Panc1 (cell line): ENCODE results near the gene CLIP1. TPM values are rescaled to one million over a fixed set of nuclear protein-coding genes. Genes with fewer than 3 reads are reported as not detected.

Experiments used
- ATAC-seq: fragments of 200-7000 bp; cut with Tn5 transposase; 2 replicates; pipeline ENCODE4 v1.9.1; 2020; ENCODE audit warnings: mild to moderate bottlenecking, moderate library complexity
- BruUV-seq: library from RNA; stranded (reverse); fragments of 400-500 nt; replicated peaks from 2 replicates; lab custom pipeline; 2021; lab: Mats Ljungman, UMichigan
- CTCF ChIA-PET: fragments of 300-600 bp; sonication (Branson Sonifier 250); formaldehyde crosslinking; loops from one replicate; lab custom pipeline; 2022; ENCODE audit warnings: antibody characterized with exemption; lab: Charles Lee
- POLR2A ChIA-PET: fragments of 300-600 bp; sonication (Branson Sonifier 250); formaldehyde crosslinking; loops from one replicate; lab custom pipeline; 2022; ENCODE audit warnings: antibody characterized with exemption; lab: Charles Lee
- DNase-seq: peaks from one replicate; pipeline ENCODE4 v3.0.0-alpha.2; 2010; ENCODE audit warnings: low read depth, low spot score
- H3K27ac ChIP-seq: 2 replicates; pipeline ENCODE4 v1.5.1; 2011; ENCODE audit warnings: mild to moderate bottlenecking, low read length, inconsistent platforms
- H3K27me3 ChIP-seq: fragments of 200-500 bp; sonication (Bioruptor generic); 2 replicates; pipeline ENCODE4 v1.6.0; 2014; ENCODE audit warnings: low read length, inconsistent platforms; ENCODE audit not compliant: control insufficient read depth, insufficient read depth
- H3K36me3 ChIP-seq: fragments of 200-500 bp; sonication (Bioruptor generic); 2 replicates; pipeline ENCODE4 v1.5.1; 2014; ENCODE audit warnings: inconsistent platforms, mild to moderate bottlenecking, low read length, moderate library complexity; ENCODE audit not compliant: control insufficient read depth, insufficient read depth
- H3K4me1 ChIP-seq: 2 replicates; pipeline ENCODE4 v1.5.1; 2011; ENCODE audit warnings: inconsistent platforms, mild to moderate bottlenecking, low read length, moderate library complexity; ENCODE audit not compliant: control insufficient read depth, insufficient read depth
- H3K4me3 ChIP-seq, 2 experiments: 2 replicates each; pipeline ENCODE4 v1.5.1; 2011 to 2012; ENCODE audit warnings: low read depth in 2 of 2, low read length in 2 of 2, mild to moderate bottlenecking in 2 of 2, inconsistent platforms in 1 of 2, moderate library complexity in 1 of 2
- H3K9me3 ChIP-seq: fragments of 200-500 bp; sonication (Bioruptor generic); 2 replicates; pipeline ENCODE4 v1.5.1; 2014; ENCODE audit warnings: low read depth, mild to moderate bottlenecking, inconsistent platforms, low read length, moderate library complexity; ENCODE audit not compliant: control insufficient read depth, insufficient read depth
- POLR2AphosphoS5 ChIP-seq: IDR thresholded peaks from 2 replicates; pipeline ENCODE4 v1.6.1; 2012; ENCODE audit warnings: mild to moderate bottlenecking, low read depth, low read length, moderate library complexity
- SIN3A ChIP-seq: IDR thresholded peaks from 2 replicates; pipeline ENCODE4 v1.6.1; 2012; ENCODE audit warnings: low read depth, mild to moderate bottlenecking, low read length, moderate library complexity, borderline replicate concordance; ENCODE audit not compliant: insufficient read depth
- TCF7L2 ChIP-seq: IDR thresholded peaks from 2 replicates; pipeline ENCODE4 v1.6.1; 2011; ENCODE audit warnings: mild to moderate bottlenecking, low read depth, low read length, inconsistent platforms
- in situ Hi-C: cut with HindIII; loops from 2 replicates; pipeline ENCODE4 v1.10.0; 2016; ENCODE audit warnings: low sequenced_read_pairs, low pct_unique_long_range_greater_than_20kb
- intact Hi-C: fragments of 100-400 bp; cut with micrococcal nuclease; formaldehyde crosslinking; loops from one replicate; pipeline ENCODE4 v1.10.0; 2022; ENCODE audit not compliant: unreplicated experiment
- total RNA-seq: library from RNA; stranded (reverse); gene quantifications from one replicate; pipeline ENCODE4 v1.2.1, GENCODE V29; 2021; ENCODE audit not compliant: unreplicated experiment
- TF ChIP-seq, protein P1 (sequence below): fragments of 450-650 bp; IDR thresholded peaks from 2 replicates; pipeline ENCODE4 v1.5.1; 2017; ENCODE audit warnings: mild to moderate bottlenecking
- TF ChIP-seq, protein P2 (sequence below), 2 experiments: IDR thresholded peaks; 2 replicates each; pipeline ENCODE4 v1.6.1; 2011 to 2012; ENCODE audit warnings: low read depth in 2 of 2, control low read depth in 1 of 2, low read length in 1 of 2, mild to moderate bottlenecking in 1 of 2, moderate library complexity in 1 of 2; ENCODE audit not compliant: insufficient read depth in 1 of 2

Gene CLIP1
- total RNA-seq, 1 experiment from 2014 or later = 117 TPM

DNA sequence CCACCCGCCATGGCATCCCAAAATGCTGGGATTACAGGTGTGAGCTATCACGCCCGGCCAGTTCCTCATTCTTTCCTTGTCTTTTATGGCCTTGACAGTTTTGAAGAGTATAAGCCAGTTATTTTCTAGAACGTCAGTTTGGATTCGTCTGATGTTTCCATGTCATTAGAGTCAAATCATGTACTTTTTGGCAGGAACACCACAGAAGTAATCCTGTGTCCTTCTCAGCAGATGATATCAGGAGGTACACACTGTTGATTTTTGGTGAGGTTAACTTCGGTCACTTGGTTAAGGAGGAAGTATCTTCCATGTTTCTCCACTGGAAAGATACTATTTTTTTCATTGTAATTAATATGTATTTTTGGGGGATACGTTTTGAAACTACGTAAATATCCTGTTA is 131.0 kb downstream of the CLIP1 start:
- Histone ChIP-seq H3K9me3 (no peaks in the 10 kb centered on the region), H3K27me3 (no peaks in the 10 kb centered on the region), H3K36me3 (no peaks in the 10 kb centered on the region), H3K4me1 (no peaks in the 10 kb centered on the region), H3K27ac (no peak overlapping the region), H3K4me3 (no peak overlapping the region)
- BruUV-seq = no TSS peak
- CTCF ChIA-PET = no interaction called here
- POLR2A ChIA-PET = no interaction called here
- intact Hi-C loops = no loop called here
- TF ChIP-seq SIN3A (no peak), TCF7L2 (no peak), POLR2AphosphoS5 (no peak)
- TF ChIP-seq, protein P1, sequence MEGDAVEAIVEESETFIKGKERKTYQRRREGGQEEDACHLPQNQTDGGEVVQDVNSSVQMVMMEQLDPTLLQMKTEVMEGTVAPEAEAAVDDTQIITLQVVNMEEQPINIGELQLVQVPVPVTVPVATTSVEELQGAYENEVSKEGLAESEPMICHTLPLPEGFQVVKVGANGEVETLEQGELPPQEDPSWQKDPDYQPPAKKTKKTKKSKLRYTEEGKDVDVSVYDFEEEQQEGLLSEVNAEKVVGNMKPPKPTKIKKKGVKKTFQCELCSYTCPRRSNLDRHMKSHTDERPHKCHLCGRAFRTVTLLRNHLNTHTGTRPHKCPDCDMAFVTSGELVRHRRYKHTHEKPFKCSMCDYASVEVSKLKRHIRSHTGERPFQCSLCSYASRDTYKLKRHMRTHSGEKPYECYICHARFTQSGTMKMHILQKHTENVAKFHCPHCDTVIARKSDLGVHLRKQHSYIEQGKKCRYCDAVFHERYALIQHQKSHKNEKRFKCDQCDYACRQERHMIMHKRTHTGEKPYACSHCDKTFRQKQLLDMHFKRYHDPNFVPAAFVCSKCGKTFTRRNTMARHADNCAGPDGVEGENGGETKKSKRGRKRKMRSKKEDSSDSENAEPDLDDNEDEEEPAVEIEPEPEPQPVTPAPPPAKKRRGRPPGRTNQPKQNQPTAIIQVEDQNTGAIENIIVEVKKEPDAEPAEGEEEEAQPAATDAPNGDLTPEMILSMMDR = no peak
- TF ChIP-seq, protein P2, sequence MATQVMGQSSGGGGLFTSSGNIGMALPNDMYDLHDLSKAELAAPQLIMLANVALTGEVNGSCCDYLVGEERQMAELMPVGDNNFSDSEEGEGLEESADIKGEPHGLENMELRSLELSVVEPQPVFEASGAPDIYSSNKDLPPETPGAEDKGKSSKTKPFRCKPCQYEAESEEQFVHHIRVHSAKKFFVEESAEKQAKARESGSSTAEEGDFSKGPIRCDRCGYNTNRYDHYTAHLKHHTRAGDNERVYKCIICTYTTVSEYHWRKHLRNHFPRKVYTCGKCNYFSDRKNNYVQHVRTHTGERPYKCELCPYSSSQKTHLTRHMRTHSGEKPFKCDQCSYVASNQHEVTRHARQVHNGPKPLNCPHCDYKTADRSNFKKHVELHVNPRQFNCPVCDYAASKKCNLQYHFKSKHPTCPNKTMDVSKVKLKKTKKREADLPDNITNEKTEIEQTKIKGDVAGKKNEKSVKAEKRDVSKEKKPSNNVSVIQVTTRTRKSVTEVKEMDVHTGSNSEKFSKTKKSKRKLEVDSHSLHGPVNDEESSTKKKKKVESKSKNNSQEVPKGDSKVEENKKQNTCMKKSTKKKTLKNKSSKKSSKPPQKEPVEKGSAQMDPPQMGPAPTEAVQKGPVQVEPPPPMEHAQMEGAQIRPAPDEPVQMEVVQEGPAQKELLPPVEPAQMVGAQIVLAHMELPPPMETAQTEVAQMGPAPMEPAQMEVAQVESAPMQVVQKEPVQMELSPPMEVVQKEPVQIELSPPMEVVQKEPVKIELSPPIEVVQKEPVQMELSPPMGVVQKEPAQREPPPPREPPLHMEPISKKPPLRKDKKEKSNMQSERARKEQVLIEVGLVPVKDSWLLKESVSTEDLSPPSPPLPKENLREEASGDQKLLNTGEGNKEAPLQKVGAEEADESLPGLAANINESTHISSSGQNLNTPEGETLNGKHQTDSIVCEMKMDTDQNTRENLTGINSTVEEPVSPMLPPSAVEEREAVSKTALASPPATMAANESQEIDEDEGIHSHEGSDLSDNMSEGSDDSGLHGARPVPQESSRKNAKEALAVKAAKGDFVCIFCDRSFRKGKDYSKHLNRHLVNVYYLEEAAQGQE (IDR thresholded peaks at IDR 0.05; ENCODE audit: insufficient read depth in 1 of 2, low read depth in 2 of 2, low read length in 1 of 2) = no peak
- DNase-seq (no peak), ATAC-seq (no peak)
- in situ Hi-C loops = no loop called here

DNA sequence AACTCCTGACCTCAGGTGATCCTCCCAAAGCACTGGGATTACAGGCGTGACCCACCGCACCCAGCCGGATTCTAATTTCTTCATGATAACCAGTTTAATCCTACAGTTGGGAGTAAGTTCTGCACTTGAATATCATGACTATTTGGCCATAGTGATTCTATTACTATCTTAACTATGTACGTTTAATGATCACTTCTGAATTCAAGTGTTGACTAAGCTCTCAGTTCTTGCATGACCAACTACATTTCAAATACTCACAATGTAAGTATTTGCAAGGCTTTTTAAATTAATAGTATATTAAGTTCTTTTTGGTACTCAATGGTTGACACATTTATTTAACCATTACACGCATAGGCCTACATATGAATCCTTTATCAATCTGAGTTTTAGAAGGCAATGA is 138.8 kb downstream of the CLIP1 start:
- Histone ChIP-seq H3K36me3 (peaks cover 14% of the 10 kb centered on the region), H3K27me3 (no peaks in the 10 kb centered on the region), H3K9me3 (no peaks in the 10 kb centered on the region), H3K4me1 (no peaks in the 10 kb centered on the region), H3K27ac (no peak overlapping the region), H3K4me3 (no peak overlapping the region)
- no TSS peak for BruUV-seq
- in situ Hi-C loops = no loop called here
- ATAC-seq = no peak
- CTCF ChIA-PET = no interaction called here
- DNase-seq = no peak
- intact Hi-C loops = no loop called here
- POLR2A ChIA-PET = no interaction called here
- TF ChIP-seq TCF7L2 = no peak

DNA sequence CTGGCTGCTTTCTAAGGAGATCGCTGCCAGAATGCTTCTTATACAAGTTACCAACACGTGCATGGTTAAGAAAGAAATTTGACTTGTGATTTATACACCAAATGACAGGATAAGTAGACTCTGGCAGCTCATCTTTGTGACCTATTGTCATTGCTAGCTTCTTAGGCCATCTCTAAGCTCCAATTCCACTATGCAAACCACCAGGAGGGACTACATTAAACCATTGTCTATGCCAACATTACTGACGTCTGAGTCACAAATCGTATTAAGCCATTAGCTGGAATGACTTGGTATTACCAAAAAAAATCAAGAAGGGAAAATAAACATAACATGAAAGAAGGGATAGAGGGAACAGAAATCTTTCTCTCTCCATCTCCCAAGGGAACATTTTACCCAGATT is 140.4 kb downstream of the CLIP1 start:
- ChIA-PET POLR2A (no interaction called here), CTCF (no interaction called here)
- intact Hi-C loops = no loop called here
- no peak for TF ChIP-seq TCF7L2
- no peak for TF ChIP-seq SIN3A
- TF ChIP-seq POLR2AphosphoS5 = no peak
- TF ChIP-seq, protein P1 = no peak
- TF ChIP-seq, protein P2 (IDR thresholded peaks at IDR 0.05; ENCODE audit: insufficient read depth in 1 of 2, low read depth in 2 of 2, low read length in 1 of 2) = no peak
- Histone ChIP-seq H3K4me1 (no peaks in the 10 kb centered on the region), H3K27me3 (no peaks in the 10 kb centered on the region), H3K36me3 (peaks cover 14% of the 10 kb centered on the region), H3K27ac (no peak overlapping the region), H3K4me3 (no peak overlapping the region), H3K9me3 (no peaks in the 10 kb centered on the region)
- no TSS peak for BruUV-seq
- DNase-seq (no peak), ATAC-seq (no peak)
- in situ Hi-C loops = no loop called here
